ENCODE results near the gene TLN1.

Gene TLN1

DNA sequence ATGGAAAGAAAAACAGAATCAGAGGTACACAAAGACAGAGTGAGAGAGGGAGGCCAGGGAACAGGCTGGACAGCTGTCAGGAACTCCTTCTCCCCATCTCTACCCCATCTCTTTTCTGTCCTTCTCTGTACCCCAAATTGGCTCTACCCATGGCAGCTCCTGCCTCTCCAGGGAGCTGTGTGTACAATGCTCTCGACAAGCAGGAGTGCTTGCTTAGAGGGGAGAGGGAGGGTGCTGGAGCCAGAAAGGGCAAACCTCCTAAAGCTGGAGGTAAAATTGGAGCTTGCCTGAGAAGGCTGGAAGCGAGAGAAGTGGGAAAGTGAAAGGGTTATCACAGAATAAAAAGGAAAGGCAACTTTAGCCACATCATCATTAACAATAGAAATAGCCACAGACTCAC is 48.7 kb downstream of the TLN1 start:
- DNase-seq (ENCODE audit: low read depth) = no peak

DNA sequence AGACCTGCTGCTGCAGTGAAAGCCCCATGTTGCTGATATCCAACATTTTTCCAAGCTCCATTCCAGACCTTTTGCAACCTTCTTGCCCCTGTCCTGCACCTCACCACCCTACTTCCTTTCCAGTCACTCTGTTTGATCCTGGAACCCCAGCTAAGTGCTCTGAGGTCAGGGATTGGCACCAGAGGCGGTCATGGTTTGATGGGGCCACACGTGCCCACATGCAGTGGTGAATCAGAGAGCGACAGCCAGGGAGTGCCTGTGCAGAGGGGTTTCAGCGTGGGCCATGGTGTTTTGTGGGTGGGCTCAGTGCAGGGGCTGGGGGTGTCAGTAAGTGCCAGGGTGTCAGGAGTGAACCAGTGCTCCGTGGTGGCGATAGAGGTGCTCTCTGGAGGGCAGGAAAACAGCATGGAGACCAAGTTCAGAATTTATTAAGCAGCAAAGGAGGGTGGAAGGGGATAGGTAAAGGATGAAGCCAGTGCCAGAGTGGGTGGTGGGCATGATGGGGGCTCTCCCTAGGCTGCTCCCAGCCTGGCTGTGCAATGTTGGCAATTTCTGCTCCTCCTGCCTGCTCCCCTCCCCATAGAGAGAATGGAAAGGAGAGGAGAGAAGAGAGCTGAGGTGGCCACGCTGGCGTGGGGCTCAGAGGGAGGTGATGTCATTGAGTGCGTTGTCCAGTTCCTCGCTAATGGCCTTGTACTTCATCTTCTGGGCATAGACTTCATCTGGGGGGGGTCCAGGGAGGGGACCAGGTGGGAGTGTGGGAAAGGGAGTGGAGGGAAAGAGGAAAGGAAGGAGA is 49.3 kb downstream of the TLN1 start:
- DNase-seq (ENCODE audit: low read depth) = no peak

DNA sequence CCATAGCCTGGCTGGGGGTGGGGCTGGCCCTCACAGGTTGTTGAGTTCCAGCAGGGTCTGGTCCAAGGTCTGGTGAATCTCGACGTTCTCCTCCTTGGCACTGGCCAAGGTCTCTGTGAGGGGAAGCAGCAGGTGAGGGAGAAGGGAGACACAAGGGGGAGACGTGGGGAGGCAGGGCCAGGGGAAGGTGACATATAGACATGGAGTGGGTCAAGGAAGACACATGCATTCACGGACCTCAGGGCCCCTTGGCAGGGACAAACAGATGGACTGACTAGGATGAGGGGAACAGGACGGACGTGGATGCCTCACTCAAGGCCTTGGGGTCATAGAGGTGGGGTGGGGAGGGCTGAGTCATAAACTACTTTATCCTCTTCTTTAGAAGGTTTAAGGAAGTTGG is 49.9 kb downstream of the TLN1 start:
- DNase-seq (ENCODE audit: low read depth) = peak; percentile 45

- peak; percentile 55 for DNase-seq (ENCODE audit: low read depth)
Observed at GRCh38 chr9:35681341-35682002, 50.5 kb downstream of the TLN1 start.

- peak; percentile 72 for DNase-seq (ENCODE audit: low read depth)
Observed at GRCh38 chr9:35680331-35681105, 51.5 kb downstream of the TLN1 start.

DNA sequence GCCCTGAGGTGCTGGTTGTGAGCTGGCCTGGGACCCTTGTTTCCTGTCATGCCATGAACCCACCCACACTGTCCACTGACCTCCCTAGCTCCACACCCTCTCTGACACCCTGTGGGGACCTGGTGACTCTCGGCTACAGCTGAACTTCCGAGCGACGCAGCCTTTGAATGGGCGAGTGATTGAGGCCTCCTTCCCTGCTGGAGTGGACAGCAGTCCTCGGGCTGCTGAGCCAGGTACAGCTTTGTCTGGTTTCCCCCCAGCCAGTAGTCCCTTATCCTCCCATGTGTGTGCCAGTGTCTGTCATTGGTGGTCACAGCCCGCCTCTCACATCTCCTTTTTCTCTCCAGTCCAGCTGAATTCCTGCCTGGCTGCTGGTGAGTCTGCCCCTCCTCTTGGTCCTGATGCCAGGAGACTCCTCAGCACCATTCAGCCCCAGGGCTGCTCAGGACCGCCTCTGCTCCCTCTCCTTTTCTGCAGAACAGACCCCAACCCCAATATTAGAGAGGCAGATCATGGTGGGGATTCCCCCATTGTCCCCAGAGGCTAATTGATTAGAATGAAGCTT is 52.1 kb downstream of the TLN1 start:
- peak; percentile 22 for DNase-seq (ENCODE audit: low read depth)

DNA sequence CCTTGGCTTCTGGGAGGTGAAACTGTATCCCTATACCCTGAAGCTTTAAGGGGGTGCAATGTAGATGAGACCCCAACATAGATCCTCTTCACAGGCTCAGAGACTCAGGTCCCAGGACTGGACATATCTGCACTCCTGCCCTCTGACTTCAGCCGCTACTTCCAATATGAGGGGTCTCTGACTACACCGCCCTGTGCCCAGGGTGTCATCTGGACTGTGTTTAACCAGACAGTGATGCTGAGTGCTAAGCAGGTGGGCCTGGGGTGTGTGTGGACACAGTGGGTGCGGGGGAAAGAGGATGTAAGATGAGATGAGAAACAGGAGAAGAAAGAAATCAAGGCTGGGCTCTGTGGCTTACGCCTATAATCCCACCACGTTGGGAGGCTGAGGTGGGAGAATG is 52.9 kb downstream of the TLN1 start:
- no peak for DNase-seq (ENCODE audit: low read depth)

DNA sequence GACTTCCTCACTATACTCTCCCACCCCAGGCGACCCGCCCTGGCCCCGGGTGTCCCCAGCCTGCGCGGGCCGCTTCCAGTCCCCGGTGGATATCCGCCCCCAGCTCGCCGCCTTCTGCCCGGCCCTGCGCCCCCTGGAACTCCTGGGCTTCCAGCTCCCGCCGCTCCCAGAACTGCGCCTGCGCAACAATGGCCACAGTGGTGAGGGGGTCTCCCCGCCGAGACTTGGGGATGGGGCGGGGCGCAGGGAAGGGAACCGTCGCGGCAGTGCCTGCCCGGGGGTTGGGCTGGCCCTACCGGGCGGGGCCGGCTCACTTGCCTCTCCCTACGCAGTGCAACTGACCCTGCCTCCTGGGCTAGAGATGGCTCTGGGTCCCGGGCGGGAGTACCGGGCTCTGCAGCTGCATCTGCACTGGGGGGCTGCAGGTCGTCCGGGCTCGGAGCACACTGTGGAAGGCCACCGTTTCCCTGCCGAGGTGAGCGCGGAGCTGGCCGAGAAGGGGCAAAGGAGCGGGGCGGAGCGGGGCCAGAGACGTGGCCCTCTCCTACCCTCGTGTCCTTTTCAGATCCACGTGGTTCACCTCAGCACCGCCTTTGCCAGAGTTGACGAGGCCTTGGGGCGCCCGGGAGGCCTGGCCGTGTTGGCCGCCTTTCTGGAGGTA is 56.1 kb downstream of the TLN1 start:
- no peak for DNase-seq (ENCODE audit: low read depth)

- DNase-seq (ENCODE audit: low read depth) = no peak
Observed at GRCh38 chr9:35675204-35675603, 56.8 kb downstream of the TLN1 start.

DNA sequence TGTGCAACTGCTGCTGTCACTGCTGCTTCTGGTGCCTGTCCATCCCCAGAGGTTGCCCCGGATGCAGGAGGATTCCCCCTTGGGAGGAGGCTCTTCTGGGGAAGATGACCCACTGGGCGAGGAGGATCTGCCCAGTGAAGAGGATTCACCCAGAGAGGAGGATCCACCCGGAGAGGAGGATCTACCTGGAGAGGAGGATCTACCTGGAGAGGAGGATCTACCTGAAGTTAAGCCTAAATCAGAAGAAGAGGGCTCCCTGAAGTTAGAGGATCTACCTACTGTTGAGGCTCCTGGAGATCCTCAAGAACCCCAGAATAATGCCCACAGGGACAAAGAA is 58.0 kb downstream of the TLN1 start:
- DNase-seq (ENCODE audit: low read depth) = no peak

DNA sequence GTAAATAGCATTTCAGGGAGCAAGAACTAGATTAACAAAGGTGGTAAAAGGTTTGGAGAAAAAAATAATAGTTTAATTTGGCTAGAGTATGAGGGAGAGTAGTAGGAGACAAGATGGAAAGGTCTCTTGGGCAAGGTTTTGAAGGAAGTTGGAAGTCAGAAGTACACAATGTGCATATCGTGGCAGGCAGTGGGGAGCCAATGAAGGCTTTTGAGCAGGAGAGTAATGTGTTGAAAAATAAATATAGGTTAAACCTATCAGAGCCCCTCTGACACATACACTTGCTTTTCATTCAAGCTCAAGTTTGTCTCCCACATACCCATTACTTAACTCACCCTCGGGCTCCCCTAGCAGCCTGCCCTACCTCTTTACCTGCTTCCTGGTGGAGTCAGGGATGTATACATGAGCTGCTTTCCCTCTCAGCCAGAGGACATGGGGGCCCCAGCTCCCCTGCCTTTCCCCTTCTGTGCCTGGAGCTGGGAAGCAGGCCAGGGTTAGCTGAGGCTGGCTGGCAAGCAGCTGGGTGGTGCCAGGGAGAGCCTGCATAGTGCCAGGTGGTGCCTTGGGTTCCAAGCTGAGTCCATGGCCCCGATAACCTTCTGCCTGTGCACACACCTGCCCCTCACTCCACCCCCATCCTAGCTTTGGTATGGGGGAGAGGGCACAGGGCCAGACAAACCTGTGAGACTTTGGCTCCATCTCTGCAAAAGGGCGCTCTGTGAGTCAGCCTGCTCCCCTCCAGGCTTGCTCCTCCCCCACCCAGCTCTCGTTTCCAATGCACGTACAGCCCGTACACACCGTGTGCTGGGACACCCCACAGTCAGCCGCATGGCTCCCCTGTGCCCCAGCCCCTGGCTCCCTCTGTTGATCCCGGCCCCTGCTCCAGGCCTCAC is 58.6 kb downstream of the TLN1 start, which contains the start of gene CA9:
CA9 (plus strand) TSS at position 797 of the 893 bp plus-strand sequence; CDS start at position 829, 32 bp downstream.
- DNase-seq (ENCODE audit: low read depth) = no peak

- peak; percentile 92 for DNase-seq (ENCODE audit: low read depth)
Observed at GRCh38 chr9:35669331-35670145, 62.5 kb downstream of the TLN1 start.

GRCh38 chr9:35667939-35668338 is 64.1 kb downstream of the TLN1 start:
- no peak for DNase-seq (ENCODE audit: low read depth)

DNA sequence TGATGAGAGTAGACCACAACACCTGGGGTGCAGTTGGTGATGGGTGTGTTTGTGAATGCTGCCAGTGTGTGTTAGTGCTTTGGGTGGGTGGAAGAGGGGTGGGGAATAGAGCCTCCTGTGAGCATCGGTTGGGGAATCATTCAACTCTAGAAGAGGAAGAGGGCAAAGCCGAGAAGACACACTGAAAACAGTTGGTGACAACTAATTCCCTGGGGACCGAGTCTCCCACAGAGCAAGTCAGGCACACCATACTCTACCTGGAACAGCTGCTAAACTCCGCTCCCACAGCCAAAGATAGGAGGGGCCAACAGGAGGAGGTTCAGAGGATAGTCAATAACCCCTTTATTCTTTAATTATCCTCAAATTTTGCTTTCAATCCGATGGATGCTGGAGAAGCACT is 65.4 kb downstream of the TLN1 start:
- no peak for DNase-seq (ENCODE audit: low read depth)

DNA sequence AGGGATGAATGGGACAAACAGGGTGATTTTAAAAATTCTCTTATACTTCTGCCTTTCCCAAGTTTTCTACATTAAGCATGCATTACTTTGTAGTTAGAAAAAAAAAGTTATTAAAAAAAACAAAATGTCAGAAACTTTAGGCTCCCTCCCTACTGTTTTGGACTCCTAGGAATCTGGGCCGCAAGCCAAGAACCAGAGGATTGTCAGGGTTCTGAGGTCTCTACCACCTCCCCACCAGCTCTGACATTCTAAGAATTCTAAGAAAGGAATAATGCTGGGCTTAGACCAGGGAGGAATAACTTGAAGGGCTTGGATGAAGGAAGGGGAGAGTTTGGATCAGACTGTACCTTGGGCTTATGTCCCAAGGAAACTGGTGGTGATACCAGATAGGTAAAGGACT is 66.0 kb downstream of the TLN1 start:
- DNase-seq (ENCODE audit: low read depth) = peak; percentile 59

DNA sequence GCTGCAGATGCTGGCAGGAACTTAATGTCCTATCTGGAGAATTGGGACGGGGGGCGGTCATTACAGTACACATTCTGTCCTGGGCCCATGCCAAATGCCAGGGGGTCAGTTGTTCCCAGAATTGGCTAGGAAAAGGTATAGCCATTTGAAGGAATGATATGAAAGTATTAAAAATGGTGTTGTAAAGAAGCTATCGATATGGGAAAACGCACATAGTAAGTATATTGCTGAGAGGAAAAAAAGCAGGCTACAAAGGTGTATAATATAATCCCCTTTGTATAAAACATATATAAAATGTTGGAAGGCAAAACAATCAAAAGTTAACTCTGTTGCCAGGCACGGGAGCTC is 66.5 kb downstream of the TLN1 start:
- DNase-seq (ENCODE audit: low read depth) = no peak

DNA sequence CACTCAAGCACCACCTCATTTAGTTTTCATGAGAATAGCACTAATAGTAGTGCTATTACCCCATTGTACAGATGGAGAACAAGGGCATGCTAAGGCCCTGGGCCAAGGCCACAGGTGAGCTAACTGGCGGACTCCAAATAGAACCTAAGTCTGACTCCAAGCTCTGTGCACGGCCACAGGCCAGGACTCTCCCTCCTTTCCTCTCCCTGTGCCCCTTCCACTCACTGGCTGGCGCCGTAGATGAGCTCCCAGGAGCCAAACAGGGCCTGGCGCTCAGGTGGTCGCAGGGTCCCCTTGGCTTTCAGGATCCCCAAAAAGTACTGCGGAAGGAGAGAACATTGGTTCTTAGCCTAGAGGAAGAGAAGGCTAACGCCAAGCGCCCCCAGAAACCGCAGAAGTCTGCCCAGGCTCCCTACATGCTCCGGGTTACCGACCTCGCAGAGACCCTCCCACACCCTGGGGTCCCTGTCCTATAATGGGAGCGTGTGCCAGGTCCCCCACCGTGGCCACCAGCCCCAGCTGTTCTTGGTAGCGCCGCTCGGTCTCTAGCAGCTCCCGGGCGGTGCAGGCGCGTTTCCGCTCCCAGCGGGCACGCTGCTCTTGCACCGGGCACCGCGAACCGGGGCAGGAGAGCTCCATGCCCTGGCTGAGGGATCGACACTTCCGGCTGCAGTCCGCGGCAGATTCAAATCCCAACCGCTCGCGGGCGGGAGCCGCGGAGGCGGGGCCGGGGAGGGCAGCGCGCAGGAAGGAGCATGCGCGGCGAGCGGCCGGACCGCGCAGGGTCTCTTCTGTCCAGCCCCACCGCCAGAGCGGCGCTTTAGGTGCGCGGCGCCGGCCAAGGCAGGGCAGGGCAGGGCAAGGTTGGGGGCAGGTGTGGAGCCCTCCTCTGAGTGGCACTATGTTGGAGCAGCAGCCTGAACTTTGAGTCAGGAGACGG is 67.2 kb downstream of the TLN1 start, which contains the start of gene ARHGEF39:
ARHGEF39 (minus strand) TSS at position 665 of the 940 bp plus-strand sequence; CDS start at position 639, 26 bp downstream.
- peak; percentile 68 for DNase-seq (ENCODE audit: low read depth)

DNA sequence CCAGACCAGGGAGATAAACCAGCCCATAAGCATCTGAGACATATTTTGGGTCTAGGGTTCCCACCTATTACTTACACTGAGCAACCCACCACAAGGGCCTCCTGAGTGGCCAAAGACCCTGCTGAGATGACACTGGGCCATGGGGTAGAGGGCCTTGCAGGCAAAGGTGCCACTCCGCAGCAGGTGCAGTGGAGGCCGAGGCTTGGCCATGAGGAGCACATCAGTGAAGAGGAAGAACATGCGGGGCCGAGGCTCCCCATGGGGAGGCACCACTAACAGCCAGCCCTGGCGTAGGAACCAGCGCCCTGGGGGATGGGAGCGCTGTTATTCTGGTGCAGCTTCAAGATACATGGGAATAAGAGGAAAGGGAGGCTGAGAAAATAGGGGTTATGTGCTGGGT is 69.6 kb downstream of the TLN1 start:
- no peak for DNase-seq (ENCODE audit: low read depth)
